ENCODE measurements around the gene RABGAP1L. TPM values are rescaled to one million over a fixed set of nuclear protein-coding genes. Genes with fewer than 3 reads are reported as not detected.

Gene RABGAP1L
- total RNA-seq, 2 experiments from 2014 or later = 98.1 to 158 TPM

GRCh38 chr1:174189428-174190062, 30.2 kb downstream of the RABGAP1L start:
- TF ChIP-seq EZH2phosphoT487 (IDR thresholded peaks at IDR 0.05; ENCODE audit: borderline replicate concordance, low read depth, low read length) = no peak
- peak; percentile 38; the same call in 1 of the 2 replicates for TF ChIP-seq CTCF (conservative IDR thresholded peaks at IDR 0.05; ENCODE audit: low read length)

DNA sequence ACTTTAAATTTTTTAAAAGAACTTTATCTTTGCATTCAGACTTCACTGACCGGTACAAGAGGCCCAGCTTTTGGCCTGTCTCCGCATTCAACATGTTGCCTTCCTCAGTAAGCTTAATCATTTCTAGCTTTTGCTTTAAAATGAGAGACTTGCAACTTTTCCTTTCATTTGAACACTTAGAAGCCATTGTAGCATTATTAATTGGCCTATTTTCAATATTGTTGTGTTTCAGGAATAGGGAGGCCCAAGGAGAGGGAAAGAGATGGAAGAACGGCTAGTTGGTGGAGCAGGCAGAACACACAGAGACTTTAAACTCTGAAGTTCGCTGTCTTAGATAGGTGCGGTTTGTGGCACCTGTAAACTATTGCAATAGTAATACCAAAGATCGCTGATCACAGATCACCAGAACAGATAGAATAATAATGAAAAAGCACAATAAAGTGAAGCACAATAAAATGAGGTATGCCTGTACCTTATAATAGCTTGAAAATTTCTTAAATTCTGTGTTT, 31.4 kb downstream of the RABGAP1L start:
- DNase-seq (ENCODE audit: low spot score) = no peak
- POLR2A ChIA-PET = interaction anchor here (0.8 to 1.1 kb wide), 3 partner anchors 23 to 224 kb away, joined by 3 read pairs; no protein-coding TSS in a partner anchor
- H3K4me2 ChIP-seq (ENCODE audit: low read length) = no peak overlapping the region
- TF ChIP-seq CTCF (conservative IDR thresholded peaks at IDR 0.05; ENCODE audit: low read length) (no peak), EZH2phosphoT487 (IDR thresholded peaks at IDR 0.05; ENCODE audit: borderline replicate concordance, low read depth, low read length) (no peak)
- CTCF ChIA-PET (ENCODE audit: unreplicated experiment) = no interaction called here
- no peaks in the 10 kb centered on the region for H3K9me2 ChIP-seq (ENCODE audit: insufficient read depth, low read length)
- H4K20me1 ChIP-seq (ENCODE audit: insufficient read depth, low read length) = peaks cover 6% of the 10 kb centered on the region; the same call in 1 of the 2 replicates
- H3K4me3 ChIP-seq (ENCODE audit: low read depth, low read length, poor library complexity, severe bottlenecking) = no peak overlapping the region
- intact Hi-C loops (cut with micrococcal nuclease; ENCODE audit: unreplicated experiment) = no loop called here
- no peak overlapping the region for H2AFZ ChIP-seq (ENCODE audit: low read length)
- peaks cover 48% of the 10 kb centered on the region for H3K79me2 ChIP-seq (ENCODE audit: insufficient read depth, low read depth, low read length)
- H3K27ac ChIP-seq (ENCODE audit: low read depth, low read length, poor library complexity, severe bottlenecking) = no peak overlapping the region
- H3K36me3 ChIP-seq (ENCODE audit: insufficient read depth, low read length) = no peaks in the 10 kb centered on the region
- H3K4me1 ChIP-seq (ENCODE audit: insufficient read depth, low read length, poor library complexity, severe bottlenecking) = no peaks in the 10 kb centered on the region
- no TSS peak for BruUV-seq (replicated peaks)
- H3K9me3 ChIP-seq (ENCODE audit: low read length) = peaks cover 9% of the 10 kb centered on the region; the same call in 1 of the 2 replicates

More at GRCh38 chr1:174189428-174190062, 30.2 kb downstream of the RABGAP1L start:
- Histone ChIP-seq H4K20me1 (ENCODE audit: insufficient read depth, low read length) (peaks cover 6% of the 10 kb centered on the region; the same call in 1 of the 2 replicates), H2AFZ (ENCODE audit: low read length) (no peak overlapping the region), H3K9me3 (ENCODE audit: low read length) (peaks cover 9% of the 10 kb centered on the region; the same call in 1 of the 2 replicates), H3K79me2 (ENCODE audit: insufficient read depth, low read depth, low read length) (peaks cover 51% of the 10 kb centered on the region), H3K4me1 (ENCODE audit: insufficient read depth, low read length, poor library complexity, severe bottlenecking) (no peaks in the 10 kb centered on the region), H3K36me3 (ENCODE audit: insufficient read depth, low read length) (no peaks in the 10 kb centered on the region), H3K4me2 (ENCODE audit: low read length) (no peak overlapping the region), H3K9me2 (ENCODE audit: insufficient read depth, low read length) (no peaks in the 10 kb centered on the region), H3K4me3 (ENCODE audit: low read depth, low read length, poor library complexity, severe bottlenecking) (no peak overlapping the region), H3K27ac (ENCODE audit: low read depth, low read length, poor library complexity, severe bottlenecking) (no peak overlapping the region)
- DNase-seq (ENCODE audit: low spot score) = no peak
- intact Hi-C loops (cut with micrococcal nuclease; ENCODE audit: unreplicated experiment) = no loop called here
- no TSS peak for BruUV-seq (replicated peaks)
- POLR2A ChIA-PET = no interaction called here
- CTCF ChIA-PET (ENCODE audit: unreplicated experiment) = interaction anchor here (0.5 kb wide), 1 partner anchor 19 kb away, joined by 4 read pairs; no protein-coding TSS in a partner anchor

Measured in OCI-LY7 (cell line).